GM19043 (cell line): ENCODE results near the gene CCDC78.

Source experiments
- ATAC-seq: cut with Tn5 transposase; IDR thresholded peaks from one replicate; pipeline ENCODE4 v1.9.1; 2021; ENCODE audit warnings: low read depth; ENCODE audit not compliant: unreplicated experiment

The CCDC78 gene

GRCh38 chr16:740764-741505 is 14.7 kb upstream of the CCDC78 start, which contains the start of gene CIAO3:
Gene CIAO3, minus strand, starts transcription at chr16:740997. Its CDS starts 12 bp downstream, at chr16:740985.
- peak; percentile 59 for ATAC-seq

- no peak for ATAC-seq
These were observed 14.2 kb upstream of the CCDC78 start for GRCh38 chr16:740459-740763.

- ATAC-seq: no peak
These were observed 13.6 kb upstream of the CCDC78 start for GRCh38 chr16:739560-740458.

GRCh38 chr16:736936-737481 is 10.8 kb upstream of the CCDC78 start:
- no peak for ATAC-seq

- ATAC-seq: no peak
These were observed 9.8 kb upstream of the CCDC78 start for GRCh38 chr16:735982-736453.

DNA sequence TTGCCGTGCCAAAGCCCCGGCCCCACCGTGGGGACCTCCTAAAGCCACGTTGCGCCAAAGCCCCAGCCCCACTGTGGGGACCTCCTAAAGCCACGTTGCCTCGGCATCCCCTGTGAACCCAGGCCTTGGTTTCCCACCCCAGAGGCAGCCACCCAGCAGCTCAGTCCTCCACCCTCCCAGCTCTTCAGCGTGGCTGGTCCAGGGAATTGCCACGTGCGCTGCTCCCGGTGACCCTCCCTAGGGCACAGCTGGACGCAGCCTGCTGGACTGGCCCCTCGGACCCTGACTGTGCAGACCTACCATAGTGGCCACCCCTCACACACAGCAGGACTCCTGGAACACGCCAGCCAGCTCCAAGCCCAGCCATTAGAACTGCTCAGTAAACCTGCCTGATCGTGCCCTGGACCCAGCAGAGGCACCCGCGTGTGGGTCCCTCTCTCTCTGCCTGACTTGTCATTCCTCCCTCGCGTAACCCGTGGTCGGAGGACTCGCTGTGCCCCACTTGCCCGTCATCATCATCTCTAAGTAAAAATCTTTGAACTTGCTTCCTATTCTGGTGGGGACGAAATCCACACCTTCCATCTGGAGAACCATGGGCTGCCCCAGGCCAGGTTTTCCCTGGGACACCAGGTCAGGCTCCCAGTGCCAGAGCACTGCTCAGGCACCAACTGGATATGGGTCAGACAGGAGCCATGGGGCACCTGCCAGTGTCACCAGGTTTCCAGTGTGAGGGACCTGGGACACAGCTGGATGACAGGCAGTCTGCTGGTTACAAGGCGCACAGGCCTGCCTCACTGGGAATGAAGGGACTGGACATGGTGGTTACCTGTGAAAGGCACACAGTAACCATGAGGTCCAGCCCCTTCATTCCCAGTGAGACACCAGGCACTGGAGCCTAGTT is 9.0 kb upstream of the CCDC78 start:
- ATAC-seq: no peak

DNA sequence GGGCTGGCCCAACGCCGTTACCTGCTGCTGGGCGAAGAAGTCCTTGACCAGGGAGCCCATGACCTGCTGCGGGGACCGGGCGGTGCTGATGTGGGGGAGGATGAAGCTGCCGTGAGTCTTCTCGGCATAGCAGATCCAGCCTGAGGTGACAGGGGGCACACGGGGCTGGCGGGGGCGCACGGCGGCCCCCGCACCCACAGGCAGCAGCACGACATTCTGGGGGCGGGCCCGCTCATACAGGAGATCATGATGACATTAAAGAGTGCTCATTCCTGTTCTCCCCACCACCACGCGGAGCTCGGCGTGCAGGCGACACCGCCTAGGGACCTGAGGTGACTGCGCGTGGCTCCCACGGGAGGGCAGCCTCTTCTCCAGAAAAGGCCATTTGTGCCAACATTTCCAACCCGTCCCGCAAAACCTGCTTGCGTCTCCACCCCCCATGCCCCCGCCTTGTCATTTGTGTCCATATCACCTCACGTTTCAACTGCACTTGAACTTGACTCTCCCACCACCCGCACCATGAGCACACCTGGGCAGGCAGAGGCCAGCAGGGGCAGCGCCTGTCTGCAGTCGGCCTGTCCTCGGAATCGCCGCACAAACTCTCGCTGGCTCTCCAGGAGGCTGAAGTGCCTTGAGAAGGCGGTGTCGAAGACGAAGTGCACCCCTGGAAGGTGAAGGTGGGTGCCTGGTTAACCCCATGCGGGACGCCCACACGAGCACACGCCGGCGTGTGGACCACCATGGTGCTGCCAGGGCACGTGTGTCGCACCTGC is 8.2 kb upstream of the CCDC78 start:
- no peak for ATAC-seq

DNA sequence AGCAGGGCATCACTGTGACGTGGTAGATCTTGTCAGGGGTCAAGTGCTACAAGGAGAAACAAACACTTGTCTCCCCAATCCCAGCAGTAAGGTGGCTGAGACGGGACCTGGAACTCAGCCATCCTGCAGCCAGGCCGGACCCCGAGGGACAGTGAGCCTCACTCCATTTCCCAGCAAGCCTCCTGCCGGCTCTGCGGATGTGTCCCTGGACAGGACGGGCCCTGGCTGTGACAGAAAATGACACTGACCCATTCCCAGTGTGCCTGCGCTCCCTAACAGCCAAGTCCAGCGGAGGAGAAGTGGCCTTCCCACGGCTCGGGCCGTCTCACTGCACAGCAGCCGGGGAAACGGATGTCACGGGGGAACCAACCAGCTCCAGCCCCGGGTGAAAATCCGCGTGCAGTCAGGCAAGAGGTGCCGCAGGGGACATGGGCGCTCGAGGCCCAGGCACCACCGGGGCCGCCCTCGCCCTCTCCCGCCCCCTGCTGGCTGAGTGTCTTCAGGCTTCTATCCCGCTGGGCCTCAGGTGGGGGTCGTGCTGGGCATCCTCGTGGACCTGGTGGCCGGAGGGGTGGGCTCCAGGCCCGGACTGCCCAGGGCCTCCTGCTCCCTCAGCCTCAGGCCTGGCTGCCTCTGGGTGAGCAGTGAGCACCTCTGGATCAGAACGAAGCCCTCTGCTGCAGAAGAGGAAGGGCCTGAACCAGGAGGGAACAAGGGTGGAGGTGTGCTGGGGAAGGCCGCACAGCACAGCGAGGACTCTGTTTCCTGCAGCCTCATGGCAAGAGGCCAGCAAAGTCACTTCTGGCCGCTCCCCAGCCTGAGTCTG is 7.4 kb upstream of the CCDC78 start:
- no peak for ATAC-seq

DNA sequence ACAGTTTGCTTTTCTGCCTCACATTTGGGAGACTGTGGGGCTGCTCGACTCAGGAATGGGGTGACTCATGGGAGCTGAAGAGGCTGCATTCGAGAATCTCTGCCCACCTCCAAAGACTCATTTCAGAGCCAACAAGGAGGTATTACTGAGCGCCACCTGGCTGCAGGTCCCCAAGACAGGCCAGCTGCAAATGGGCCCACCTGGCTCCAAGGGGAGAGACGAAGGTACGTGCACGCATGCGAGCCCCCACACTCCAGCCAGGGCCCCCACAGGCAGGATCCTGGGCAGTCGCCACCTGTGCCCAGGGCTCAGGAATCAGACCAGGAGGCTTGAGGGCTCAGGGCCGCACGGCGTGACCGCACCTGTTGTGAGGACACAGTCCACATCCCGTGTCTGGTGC is 6.7 kb upstream of the CCDC78 start:
- no peak for ATAC-seq

DNA sequence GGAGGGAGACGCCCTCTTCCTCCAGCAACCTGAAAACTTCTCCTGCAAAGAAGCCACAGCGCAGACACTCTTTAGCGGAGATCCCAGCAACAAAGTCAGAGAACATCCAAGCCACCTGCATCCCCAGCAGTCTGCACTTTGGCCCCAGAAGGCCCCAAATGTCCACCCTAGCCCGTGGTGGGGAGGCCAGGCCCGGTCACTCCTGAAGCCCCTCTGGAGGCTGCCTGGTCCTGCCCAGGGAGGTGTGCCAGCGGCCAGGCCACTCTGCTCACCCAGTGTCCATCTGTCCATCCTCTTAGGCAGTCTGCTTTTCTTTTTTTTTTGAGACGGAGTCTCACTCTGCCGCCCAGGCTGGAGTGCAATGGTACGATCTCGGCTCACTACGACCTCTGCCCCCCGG is 6.1 kb upstream of the CCDC78 start:
- ATAC-seq: no peak

GRCh38 chr16:730666-731509 is 4.6 kb upstream of the CCDC78 start:
- ATAC-seq: no peak

DNA sequence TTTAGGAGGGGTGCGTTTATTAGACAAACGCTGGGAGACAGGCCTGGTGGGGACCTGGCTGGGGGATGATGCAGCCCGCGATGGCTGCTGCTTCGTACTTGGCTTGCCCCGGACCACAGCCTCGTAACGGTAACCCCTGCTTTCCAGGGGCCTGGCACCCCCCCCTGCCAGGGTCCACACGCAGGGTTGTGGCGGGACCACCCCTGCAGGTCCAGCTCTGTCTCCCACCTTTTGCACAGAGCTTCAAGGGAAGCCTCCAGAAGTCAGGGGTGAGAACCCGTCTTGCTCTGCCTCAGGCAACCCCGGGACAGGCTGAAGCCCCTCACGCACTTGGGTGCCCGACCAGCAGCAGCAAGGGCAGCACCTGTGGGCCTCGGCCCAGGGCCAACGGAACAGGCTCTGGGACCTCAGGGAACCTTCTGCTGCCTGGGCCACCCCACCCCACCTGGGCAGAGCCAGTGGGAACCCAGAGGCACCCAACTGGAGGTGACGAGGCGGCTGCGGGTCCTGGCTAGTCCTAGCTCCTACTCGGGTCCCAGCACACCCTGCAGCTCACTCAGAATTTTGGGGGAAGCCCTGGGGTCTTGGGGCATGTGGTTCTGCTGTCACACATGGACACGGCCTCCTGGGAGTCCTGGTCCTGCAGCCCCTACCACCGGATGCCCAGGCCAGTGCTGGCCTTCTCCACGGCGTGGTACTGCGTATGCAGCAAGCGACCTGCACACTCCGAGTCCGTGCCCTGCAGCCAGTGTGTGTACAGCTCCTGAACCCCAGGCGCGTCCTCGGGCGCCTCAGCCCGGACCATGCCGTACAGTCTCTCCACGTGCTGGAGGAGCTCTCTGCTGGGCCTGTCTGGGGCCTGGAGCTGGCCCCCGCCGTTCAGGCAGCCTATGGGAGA is 3.8 kb upstream of the CCDC78 start:
- ATAC-seq: no peak

DNA sequence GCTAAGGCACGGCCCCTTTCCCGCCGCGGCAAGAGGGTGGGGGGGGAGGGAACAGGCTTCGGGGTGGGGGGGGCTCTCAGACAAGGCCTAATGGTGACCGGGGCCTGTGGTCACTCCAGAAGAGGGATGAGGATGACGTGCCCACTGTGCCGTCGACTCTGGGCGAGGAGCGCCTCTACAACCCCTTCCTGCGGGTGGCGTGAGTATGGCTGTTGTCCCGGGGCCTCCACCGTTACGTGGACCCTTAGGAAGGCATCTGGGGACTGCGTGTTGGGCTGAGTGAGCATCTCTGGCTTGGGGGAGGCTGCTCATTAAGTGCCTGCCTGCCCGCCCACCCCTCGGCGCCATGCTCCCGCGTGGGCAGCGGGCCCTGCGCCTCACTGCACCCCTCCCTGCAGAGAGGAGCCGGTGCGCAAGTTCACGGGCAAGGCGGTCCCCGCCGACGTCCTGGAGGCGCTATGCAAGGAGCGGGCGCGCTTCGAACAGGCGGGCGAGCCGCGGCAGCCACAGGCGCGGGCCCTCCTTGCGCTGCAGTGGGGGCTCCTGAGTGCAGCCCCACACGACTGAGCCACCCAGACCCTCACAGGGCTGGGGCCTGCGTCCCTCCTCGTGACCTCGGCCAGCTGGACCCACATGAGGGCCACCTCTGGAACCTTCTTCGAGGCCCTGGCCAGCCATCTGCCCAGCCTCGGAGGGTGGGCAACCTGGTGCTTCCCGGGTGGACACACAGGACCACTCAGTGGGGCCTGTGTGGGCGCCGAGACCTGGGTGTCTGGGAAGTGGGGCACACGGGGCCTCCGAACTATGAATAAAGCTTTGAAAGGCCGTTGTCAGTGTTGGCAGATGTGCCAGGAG is 2.9 kb upstream of the CCDC78 start:
- ATAC-seq: no peak

DNA sequence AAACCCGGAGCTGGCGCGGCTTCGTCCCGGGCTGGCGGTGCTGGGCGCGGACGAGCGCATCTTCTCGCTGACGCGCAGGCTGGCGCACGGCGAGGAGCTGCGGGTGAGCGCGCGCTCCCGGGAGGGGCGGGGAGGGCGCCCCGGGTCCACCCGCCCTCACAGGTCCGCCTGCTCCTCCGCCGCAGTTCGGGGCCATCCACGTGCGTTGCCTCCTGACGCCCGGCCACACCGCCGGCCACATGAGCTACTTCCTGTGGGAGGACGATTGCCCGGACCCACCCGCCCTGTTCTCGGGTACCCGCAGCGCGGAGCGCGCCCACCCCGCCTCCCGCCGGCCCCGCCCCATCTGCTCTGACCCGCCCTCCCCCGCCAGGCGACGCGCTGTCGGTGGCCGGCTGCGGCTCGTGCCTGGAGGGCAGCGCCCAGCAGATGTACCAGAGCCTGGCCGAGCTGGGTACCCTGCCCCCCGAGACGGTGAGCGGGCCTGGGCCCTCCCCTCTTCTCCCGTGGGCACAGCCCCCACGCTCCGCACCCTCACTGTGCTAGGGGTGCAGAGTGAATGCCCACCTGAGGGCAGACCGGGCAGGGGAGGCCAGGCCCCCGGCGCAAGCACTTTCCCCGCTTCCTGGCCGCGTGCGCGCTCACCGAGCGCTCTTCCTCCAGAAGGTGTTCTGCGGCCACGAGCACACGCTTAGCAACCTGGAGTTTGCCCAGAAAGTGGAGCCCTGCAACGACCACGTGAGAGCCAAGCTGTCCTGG is 2.1 kb upstream of the CCDC78 start:
- ATAC-seq: no peak

DNA sequence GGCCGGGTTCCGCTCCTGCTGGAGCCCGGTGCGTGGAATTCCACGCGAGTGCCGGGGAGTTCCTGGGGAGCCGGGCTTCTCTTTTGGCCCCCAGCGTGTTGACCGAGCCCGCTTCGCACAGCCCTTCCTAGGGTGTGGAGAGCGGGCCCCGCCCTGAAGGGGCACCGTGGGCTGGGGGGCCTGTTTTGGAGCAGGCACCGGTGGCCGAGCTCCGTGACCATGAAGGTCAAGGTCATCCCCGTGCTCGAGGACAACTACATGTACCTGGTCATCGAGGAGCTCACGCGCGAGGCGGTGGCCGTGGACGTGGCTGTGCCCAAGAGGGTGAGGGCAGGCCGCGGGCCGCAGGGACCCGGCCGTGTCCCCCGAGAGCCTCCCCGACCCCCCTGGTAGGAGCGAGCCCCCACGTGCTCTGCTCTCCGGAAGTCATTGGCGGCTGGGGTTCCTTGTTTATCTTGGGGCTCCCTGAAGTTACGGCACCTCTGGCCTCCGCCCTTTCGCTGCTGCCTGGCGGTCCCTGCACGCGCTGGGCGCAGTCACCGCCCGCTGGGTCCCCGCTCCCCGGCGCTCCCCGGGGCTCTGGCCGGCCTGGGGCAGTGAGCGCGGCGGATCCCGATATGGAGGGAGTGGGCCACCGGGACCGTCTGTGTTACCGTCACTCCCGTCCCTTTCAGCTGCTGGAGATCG is 1.2 kb upstream of the CCDC78 start:
- ATAC-seq: no peak
